HG02981 (cell line): ENCODE results near the gene PARP6.

Experiments used
- ATAC-seq: cut with Tn5 transposase; IDR thresholded peaks from one replicate; pipeline ENCODE4 v1.9.1; 2021; ENCODE audit warnings: mild to moderate bottlenecking, moderate library complexity; ENCODE audit not compliant: unreplicated experiment

PARP6 gene

DNA sequence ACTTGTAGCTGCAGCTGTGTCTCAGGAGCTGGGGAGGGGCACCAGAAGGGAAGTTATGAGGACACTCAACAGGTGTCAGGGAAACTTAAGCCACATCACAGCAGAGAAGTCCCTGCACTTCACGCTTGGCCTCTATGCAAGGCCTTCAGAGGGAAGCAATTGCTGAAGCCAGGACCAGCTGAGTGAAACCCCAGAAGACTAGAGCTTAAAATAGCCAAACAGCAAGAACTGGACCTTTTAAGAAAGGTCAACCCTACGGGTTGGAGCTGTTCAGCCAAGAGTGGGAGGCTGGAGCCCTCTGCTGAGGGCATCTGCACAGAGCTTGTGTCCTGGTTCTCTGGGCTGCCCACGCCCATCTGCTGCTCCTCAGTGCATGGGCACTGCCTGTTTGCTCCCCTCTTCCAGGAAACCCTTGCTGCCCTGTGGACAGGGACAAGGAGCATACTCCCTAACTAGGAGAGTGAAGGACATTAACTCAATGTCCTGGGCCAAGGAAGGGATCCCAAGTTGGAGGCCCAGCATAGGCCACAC is 70.9 kb downstream of the PARP6 start:
- ATAC-seq: no peak

DNA sequence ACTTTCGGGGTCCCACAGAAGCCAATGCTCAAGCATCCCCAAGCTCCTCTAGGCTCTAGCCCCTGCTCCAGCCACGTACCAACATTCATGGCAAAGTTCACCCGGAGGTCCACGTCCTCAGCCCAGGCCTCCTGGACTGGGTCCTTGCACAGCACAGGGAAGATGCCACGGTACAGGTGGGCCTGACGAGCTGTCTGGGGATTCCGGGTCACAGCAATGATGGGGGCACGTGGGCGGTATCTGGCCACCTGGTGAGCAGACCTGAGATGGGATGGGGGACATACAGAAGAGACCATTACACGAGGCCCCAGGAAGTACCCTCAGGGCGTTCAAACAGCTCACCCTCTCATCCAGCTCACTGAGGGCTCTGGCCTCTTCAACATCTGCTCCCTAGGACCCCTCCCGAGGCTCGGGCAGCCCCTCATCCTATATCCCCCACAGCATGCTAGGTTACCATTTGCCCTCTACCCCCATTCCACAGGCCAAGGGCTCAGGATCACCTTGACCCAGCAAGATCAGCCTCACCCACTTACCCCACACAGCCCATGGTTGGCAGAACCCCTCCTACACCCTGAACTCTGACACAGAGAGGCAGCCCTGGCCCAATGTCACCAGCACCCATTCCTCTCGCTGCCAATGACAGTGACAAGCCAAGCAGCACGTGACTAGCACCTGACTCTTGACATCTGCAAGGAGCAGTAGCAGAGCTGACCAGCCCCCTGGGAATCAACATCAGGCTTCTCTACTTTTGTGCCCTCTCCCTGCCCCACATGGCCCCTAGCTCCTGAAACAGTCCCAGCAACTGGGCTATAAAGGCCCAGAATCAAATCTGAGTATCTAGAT is 71.7 kb downstream of the PARP6 start:
- ATAC-seq: no peak

GRCh38 chr15:72199721-72200212 is 72.6 kb downstream of the PARP6 start:
- ATAC-seq: no peak

DNA sequence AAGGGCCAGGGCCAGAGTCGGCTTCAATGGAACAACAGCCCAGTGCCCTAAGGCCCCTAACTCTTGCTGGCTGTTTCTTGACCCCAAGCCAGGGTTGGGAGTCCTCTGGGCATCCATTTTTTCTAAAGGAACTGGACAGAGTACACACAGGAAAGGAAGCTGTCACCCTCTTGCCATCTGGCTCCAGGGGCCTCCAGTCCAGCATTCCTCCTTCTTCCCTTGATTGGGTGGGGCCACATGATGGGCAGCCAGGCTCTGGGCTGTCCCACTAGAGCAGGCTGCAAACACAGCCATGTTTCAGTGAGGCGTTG is 73.2 kb downstream of the PARP6 start:
- no peak for ATAC-seq

GRCh38 chr15:72198356-72199204 is 73.8 kb downstream of the PARP6 start:
- ATAC-seq: no peak

- peak; percentile 37 for ATAC-seq
These were observed 74.6 kb downstream of the PARP6 start, which contains the start of gene GRAMD2A for GRCh38 chr15:72197460-72198355. Gene GRAMD2A, minus strand, starts transcription at chr15:72197787.

GRCh38 chr15:72197041-72197459 is 75.3 kb downstream of the PARP6 start:
- no peak for ATAC-seq

- no peak for ATAC-seq
These were observed 75.8 kb downstream of the PARP6 start for GRCh38 chr15:72196409-72197040.

GRCh38 chr15:72195101-72195511 is 77.2 kb downstream of the PARP6 start:
- no peak for ATAC-seq

- ATAC-seq: no peak
These were observed 78.4 kb downstream of the PARP6 start for GRCh38 chr15:72193836-72194396.

- no peak for ATAC-seq
These were observed 79.9 kb downstream of the PARP6 start for GRCh38 chr15:72192416-72192815.
